H4 (cell line): ENCODE measurements around the gene ABCD1. TPM values are rescaled to one million over a fixed set of nuclear protein-coding genes. Genes with fewer than 3 reads are reported as not detected.
"Not testable (repeated sequence)": the region's sequence is repeated elsewhere in the genome, so short reads cannot be mapped to it uniquely, and the experiment has no call there.

Experiments used
- DNase-seq: peaks from one replicate; pipeline ENCODE4 v3.0.0-alpha.2; 2015; ENCODE audit warnings: low spot score
- total RNA-seq: library from RNA; depleted of rRNA; stranded (reverse); fragments of >200 nt; shearing (Covaris generic); gene quantifications from 2 replicates; pipeline ENCODE4 v1.2.3, GENCODE V29; 2014

Gene ABCD1
- total RNA-seq, 1 experiment from 2014 or later: 8.6 TPM

DNA sequence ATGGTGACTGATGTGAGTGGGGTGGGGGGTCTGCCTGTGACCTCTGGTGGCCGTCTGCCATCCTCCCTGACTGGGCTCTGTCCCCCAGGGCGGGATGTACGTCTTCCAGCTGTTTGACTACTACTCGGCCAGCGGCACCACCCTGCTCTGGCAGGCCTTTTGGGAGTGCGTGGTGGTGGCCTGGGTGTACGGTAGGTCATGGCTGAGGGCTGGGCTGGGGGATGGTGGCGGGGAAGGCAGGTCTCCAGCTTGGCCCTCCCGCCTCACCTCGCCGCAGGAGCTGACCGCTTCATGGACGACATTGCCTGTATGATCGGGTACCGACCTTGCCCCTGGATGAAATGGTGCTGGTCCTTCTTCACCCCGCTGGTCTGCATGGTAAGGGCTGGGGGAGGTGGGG lies 30.4 kb upstream of the ABCD1 start:
- DNase-seq: not testable (repeated sequence)

DNA sequence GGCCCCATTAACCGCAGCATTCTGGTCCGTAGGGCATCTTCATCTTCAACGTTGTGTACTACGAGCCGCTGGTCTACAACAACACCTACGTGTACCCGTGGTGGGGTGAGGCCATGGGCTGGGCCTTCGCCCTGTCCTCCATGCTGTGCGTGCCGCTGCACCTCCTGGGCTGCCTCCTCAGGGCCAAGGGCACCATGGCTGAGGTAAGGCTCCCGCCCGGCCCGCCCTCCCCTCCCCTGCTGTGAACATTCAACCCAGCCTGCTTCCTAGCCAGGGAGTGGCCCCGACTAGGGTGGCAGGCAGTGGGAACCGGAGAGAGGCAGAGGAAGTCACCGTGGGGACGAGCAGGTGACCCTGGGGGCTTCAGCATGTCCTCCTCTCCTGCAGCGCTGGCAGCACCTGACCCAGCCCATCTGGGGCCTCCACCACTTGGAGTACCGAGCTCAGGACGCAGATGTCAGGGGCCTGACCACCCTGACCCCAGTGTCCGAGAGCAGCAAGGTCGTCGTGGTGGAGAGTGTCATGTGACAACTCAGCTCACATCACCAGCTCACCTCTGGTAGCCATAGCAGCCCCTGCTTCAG lies 29.9 kb upstream of the ABCD1 start:
- DNase-seq: no peak

DNA sequence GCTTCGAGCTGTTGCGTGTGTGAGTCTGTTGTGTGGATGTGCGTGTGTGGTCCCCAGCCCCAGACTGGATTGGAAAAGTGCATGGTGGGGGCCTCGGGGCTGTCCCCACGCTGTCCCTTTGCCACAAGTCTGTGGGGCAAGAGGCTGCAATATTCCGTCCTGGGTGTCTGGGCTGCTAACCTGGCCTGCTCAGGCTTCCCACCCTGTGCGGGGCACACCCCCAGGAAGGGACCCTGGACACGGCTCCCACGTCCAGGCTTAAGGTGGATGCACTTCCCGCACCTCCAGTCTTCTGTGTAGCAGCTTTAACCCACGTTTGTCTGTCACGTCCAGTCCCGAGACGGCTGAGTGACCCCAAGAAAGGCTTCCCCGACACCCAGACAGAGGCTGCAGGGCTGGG lies 28.6 kb upstream of the ABCD1 start:
- DNase-seq: no peak

DNA sequence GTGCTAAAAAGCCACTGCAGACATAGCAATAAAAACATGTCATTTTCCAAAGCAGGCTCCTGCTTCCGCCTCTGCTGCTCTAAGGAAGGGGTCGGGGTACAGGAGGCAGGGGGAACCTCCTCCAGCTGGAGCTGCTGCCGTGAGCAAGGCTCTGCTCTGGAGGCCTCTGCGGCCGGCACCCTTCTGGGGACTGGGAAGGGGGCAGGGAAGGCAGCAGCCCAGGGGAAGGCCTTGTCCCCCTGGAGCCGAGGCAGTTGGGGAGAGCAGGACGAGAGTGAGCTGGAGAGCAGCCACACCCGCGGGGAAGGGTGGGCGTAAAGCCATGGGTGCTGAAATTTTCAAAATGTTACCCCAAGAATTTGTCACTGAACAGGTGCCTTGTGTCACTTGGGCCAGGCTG lies 28.1 kb upstream of the ABCD1 start:
- DNase-seq: not testable (repeated sequence)

DNA sequence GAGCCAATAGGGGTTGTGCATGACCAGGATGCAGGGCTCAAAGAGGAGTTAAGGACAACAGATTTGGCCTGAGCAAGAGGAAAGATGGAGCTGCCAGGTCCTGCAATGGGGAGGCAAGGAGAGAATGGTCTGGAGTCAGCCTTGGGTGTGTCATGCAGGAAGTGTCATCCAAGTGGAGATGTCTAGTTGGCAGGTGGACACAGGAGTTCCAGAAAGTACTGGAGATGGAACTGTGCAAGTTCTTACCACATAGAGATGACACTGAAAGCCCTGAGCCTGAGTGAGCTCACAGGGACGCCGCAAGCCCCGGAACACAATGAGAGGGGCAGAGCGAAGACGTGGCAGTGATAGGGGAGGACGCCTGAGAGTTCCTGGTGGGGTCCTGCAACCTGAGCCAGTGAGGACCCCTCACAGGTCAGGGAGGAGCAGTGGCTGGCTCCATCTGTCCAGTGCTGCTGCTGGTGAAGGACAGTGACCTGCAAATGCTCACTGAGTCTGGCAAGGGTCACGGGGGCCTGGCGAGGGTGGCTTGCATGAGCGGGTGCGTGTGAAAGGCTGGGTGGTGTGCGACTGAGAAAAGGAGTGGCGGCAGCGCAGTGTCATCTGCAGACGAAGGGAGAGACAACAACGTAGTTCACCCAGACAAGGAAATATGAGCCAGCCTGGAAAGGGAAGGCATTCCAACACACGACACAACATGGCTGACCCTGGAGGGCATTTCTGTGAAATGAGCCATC lies 27.5 kb upstream of the ABCD1 start:
- DNase-seq: not testable (repeated sequence)

DNA sequence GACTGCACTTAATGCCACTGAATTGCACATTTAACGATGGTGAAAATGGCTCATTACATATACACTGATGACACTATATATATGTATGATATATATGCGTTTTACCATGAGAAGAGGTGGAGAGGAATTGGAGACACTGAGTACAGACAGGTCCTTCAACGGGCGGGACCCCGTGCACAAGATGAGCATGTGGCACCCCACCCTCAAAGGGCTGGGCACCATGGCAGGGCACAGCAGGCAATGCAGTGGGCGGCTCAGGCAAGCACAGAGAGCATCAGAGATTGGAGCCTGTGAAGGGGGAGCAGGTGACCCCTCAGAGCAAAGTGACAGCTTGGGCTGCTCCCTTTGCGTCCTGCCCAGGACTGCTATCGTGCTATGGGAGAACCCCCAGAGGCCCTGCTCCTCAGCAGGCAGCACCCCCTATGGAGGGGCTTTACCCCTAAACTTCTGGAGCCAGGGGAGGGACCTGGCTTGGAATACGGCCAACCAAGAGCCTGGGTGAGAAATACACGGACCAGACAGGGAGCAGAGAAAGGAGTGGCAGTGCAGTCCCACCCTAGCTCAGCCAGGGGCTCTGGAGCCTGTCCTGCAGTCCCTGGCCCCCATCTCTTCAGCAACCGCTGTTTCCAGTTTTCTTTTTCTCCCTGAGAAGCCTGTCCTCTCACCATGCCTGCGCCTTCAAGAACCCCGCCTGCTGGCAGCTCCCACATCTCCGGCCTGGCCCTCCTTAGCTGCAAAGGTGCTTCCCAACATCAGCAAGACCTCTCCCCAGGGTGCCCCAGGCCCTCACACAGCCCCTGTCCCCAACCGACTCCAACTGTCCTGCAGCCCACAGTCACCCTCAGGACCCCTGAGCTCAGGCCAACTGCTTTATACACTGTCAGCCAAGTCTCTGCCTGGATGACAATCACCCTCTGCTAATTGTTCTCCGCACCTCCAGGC lies 26.5 kb upstream of the ABCD1 start:
- DNase-seq: no peak

DNA sequence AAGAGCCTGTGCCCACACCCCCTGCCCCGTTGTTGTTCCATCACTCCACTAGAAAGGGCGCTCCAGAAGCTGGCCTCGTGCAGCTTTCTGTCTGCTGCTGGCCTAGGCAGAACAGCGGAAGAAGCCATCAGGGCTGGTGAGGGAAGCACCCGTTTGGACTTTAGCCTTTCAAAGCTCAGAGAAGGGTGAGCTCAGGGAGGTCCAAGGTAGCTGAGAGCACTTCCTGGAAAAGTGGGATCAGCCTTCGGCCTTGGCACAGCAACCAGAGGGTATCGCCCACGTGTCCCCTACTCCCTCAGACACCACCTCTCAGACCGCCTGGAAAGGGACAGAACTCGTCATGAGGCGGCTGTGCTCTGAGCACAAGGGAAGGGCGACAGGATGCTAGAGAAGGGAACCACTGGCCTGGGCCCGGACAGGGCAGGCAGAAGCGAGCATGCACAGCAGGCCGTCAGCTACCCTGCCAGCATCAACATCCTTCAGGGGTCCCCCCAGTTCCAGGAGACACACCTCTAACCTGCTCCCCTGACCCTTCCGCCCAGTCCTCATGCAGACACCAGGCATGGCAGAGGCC lies 25.4 kb upstream of the ABCD1 start:
- not testable (repeated sequence) for DNase-seq

DNA sequence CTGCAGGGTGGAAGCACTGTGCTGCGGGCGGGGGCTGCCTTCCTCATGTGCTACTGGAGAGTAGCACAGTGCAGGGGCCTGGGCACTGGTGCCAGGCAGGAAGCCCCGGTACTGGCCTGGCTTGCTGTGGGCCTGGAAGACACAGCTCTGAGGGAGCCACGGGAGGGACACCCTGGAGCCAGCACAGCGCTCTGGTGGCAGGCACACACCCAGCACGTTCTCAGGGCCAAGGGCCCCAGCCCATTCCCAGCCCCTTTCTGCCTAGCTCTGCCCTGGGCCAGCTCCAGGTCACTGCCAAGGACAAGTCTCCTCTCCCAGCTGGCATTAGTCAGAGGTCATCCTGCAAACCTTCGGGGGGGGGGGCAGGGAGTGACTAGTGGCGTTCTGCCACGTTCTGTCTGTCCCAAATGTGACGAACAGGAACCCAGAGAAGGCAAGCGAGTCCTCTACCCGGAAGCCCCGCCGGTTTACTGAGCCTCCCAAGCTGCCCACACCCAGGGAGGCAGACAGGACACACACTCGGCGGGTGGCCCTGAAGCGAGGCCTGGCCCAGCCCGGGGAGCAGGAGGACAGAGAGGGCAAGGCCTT lies 24.8 kb upstream of the ABCD1 start:
- not testable (repeated sequence) for DNase-seq

DNA sequence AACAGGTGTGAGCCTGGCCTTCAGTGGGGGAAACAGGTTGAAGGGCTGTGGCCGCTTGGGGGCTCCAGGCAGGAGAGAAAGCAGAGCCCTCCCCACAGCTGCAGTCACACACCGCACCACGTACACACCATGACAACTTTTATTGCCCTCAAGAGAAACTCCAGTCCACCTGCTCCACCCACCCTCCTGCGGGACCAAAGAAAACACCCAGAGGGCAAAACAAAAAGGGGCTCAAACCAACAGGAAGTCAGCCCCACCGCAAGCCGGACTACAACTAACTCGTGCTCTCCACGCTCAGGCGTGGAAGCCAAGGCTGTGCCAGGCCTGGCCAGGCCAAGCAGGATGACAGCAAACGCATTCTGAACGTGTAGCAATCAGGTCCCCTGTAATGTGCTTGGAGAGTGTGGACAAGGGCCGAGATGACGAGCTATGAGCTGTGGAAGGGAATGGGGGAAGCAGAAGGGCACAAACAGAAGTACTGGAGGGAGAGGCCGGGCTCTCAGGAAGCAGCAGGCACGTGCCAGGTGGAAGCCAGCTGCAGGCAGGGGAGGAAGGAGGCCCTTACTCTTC lies 24.2 kb upstream of the ABCD1 start:
- no peak for DNase-seq

DNA sequence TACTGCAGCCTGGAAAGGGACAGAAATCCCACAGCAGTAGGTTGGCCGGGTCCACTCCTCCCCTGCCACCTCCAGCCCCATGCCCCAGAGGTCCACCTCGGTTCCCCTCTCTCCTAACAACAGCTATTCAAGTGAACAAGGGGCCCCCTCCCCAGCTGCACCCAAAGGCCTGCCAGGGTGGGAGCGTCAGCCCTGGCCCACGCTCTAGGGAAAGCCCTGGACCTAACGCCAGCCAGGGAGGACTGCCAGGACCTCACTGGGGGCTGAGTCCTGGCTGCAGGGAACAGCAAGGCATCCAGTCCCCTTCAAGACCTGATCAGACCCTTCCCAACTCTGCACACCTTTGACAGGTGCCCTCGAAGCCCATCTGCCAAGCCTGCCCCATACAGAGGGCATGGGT lies 23.7 kb upstream of the ABCD1 start:
- no peak for DNase-seq

DNA sequence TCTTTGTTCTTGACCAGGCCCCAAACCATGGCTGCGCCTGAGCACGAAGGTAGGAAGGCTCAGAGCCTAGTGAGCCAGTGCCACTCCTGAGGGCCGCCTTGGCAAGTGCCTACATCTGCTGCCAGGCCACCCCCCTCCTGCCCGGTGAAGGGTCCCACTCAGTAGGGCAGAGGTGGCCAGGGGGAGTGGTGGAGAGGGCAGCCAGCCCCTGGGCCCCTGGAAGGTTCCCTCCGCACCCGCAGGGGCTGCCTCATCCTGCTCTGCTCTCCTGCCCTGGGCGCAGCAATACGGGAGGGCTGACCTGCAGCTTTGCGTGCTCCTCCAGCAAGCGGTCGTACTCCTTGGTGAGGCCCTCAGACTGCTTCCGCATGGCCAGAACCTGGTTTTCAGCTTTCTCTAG lies 22.9 kb upstream of the ABCD1 start:
- no peak for DNase-seq

DNA sequence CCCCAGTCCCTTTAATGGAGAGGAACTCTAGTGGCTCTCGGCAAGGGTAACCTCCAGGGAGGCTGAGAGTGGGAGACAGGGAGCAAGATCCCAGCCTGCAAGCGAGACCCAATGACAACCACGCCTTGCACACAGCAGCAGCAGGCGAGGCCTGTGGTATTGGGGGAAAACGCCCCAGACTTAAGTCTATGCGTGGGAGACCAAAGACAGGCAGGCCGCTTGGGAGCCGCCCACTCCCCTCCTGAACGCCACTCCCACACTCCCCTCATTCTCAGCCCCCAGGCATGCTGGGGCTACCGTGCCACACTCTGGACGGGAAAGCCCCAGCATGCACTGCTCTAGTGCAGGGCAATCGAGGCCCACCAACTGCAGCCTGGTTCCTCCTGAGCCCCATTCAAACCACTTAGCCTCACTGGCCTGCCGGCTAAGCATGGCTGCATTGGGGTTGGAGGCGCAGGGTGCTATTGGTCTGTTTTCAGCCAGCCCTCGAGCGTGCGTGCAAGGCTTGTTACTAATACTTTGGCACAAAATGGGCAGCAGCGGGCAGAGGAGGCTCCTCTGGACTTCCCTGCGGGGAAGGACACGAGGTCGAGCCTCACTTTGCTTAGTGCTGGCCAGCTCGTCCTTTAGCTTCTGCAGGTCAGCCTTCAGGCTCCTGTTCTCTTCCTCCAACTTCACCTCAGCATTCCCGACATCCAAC lies 22.2 kb upstream of the ABCD1 start:
- DNase-seq: no peak

DNA sequence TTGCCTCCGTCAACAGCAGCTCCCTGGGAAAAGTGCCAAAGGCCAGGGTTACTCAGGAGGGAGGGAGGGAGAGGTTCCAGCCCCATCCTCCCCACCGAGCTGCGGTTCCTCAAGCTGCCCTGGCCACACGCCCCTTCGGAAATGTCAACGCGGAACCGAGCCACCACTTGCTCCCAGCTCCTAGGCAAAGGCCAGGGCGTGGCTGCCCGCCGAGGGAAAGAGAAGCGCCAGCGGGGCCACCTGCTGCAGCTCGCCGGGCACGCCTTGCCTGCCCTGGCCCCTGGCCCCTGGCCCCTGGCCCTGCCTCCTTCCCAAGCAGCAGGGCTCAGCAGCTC lies 21.7 kb upstream of the ABCD1 start:
- peak; percentile 24 for DNase-seq

DNA sequence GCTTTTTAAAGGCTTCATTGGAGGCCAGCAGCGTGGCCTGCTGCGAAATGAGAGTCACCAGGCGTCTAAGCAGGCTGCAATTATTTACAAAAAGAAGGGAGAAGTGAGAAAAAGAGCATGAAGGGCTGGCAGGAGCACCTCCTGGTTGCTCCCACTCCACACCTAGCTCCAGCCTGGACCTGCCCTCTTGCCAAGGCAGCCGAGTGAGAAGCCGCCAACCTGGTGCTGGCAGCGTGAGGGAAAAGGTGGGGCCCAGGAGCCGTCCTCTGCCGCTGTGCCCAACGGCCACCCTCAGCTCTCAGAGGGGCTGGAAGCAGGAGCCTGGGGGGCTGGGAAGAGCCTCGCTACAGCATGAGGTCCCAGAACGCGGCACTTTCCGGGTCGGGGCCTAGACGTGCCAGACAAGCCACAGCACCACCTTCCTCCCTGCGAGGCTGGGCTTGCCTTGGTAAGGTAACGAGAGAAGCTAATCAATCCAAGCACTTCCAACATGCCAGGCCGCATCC lies 20.6 kb upstream of the ABCD1 start:
- DNase-seq: no peak

DNA sequence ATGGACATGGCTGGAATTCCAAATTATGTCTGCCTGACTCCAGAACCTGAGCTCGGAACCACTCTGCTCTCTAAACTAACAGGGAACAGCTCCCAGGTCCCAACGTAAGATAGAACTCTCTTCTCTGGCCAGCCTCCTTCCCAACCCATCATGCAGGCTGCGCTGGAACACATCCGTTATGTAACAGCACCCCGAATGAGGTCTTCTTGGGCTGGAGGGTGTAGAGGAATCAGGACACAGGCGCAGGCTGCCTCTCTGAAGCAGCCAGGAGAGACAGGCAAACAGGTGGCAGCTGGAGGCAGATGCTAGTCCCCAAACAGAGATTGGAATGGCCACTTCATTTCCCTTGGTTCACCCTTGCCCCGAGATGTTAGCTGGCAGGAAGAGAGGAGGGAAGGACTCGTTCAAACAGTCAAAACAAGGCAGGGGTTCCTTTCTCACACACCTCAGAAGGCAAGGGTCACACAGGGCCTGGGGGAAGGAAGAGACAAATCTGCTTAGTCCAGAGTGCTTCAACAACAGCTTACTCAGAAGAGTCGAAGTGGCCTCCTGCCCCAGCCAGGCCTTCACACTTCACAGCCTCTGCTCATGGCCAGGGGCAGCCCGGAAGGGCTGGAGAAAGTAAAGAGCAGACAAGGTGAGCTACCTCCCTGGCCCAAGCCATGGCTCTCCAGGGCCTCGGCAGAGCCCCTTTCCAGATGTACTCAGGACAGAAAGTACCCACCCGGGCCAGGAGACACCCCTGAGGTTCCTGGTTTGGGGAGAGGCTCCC lies 19.8 kb upstream of the ABCD1 start:
- not testable (repeated sequence) for DNase-seq

DNA sequence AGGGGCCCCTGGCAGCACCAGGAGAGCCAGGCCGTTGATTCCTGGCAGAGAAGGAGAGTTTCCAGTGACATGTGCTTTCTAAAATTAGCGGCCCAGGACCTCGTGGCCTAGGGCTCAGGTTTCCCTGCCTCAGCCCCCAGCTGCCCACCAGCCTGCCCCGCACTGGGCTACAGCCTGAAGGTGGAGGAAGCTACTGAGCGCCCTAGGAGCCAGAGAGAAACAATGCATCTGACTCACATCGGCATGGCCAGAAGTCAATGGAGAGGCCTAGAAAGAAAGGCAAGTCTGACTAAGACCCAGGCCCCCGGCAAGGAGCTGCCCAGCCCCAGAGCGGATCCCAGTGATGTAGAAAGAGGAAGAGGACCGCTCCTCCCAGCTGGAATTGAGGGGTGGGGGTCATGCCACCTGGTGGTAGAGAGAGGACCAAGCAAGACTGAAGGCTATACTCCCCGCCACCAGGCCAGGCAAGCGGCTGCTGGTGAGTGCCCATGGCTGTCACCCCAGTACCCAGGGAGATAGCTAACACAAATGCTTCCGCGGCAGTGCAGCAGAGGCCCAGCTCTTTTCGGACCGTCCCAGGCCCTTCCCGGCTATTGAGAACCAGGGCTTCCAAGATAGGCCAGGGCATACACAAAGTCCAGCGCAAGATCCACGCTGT lies 19.1 kb upstream of the ABCD1 start:
- DNase-seq: not testable (repeated sequence)

DNA sequence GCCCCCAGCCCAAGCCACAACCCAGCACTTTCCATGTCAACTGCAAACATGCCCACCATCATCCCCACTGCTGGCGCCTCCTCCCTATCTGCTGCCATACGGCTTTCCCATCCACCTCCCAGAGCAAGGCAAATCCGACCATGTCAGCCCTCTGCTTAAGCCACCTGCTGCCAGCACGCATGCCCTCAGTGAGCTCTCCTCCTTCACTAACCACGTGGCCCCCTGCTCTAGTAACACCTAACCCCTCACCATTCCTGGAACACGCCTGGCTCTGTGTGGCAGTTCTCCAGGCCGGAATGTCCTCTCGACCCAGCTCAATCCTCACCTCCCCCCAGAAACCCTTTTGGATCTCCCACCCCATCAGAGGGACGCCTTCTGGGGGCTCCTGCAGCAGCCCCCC lies 17.9 kb upstream of the ABCD1 start:
- no peak for DNase-seq

DNA sequence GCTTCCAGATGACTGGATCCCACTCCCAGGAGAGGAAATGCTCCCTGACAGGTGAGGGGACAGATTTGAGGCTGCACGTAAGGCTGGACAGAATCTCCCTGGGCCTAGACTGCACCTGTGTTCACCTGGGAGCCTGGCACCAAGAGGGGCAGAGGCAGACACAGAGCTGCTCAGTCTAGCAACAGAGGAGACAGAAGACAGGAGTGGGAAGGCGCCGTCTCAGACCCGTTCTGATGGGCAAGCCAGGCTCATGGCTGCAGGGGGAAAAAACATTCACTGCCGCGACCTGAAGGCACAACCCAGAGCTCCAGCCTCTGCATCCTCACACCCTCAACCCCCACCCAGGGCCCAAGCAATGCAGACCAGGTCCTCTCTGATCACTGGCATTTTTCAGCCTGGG lies 17.2 kb upstream of the ABCD1 start:
- DNase-seq: no peak

DNA sequence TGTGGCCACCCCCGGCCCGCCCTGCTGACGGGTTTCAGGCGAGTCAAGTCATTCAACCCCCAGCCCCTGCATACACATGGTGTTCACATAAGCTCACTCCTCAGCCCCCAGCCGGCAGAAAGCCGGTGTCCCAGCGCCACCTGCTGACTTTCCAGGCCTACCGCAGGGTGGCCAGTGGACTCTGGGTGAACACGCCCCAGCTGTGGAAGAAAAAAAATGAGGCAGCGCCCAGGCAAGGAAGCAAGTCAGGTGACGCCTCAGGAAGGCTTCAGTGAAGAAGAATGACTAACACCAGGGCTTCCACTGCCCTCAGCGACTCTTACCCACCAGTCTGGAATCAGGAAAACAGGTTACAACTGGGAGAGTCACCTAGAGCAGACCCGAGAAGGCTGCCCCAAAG lies 16.2 kb upstream of the ABCD1 start:
- peak; percentile 85 for DNase-seq
